Measurements from ENCODE around the gene VAV3. TPM values are rescaled to one million over a fixed set of nuclear protein-coding genes. Genes with fewer than 3 reads are reported as not detected.
A peak's percentile ranks its signal among the peaks of the same experiment; 100 is the strongest.

The VAV3 gene
- total and polyA plus RNA-seq, 2 donors (not counting 1 experiment from before 2014, with no cell fraction given), result not detected

- Histone ChIP-seq H3K9me3 (ENCODE audit: control insufficient read depth, insufficient read depth, low read depth, low read length) (no peaks in the 10 kb centered on the region), H3K4me3 (replicated peaks in 1 of 4; ENCODE audit: control extremely low read depth in 1 of 4, insufficient read depth in 1 of 4, low read depth in 3 of 4, low read length in 4 of 4) (no peak overlapping the region), H3K4me1 (ENCODE audit: control insufficient read depth, extremely low read depth, insufficient read depth, low read length) (no peaks in the 10 kb centered on the region), H2AFZ (ENCODE audit: low read length) (no peak overlapping the region), H4K20me1 (ENCODE audit: control insufficient read depth, extremely low read depth, insufficient read depth, low read length) (no peaks in the 10 kb centered on the region), H3K27ac (ENCODE audit: insufficient read depth, low read length) (no peak overlapping the region), H3K27me3 (ENCODE audit: control insufficient read depth, insufficient read depth, low read length) (no peaks in the 10 kb centered on the region), H3K36me3 (ENCODE audit: control insufficient read depth, insufficient read depth, low read length) (no peaks in the 10 kb centered on the region), H3K4me2 (ENCODE audit: extremely low read depth, insufficient read depth, low read length) (no peak overlapping the region), H3K79me2 (ENCODE audit: control insufficient read depth, insufficient read depth, low read length) (no peaks in the 10 kb centered on the region), H3K9ac (ENCODE audit: insufficient read depth, low read length) (no peak overlapping the region)
- no peak for DNase-seq (ENCODE audit: low read depth in 2 of 2)
- TF ChIP-seq EZH2 (IDR thresholded peaks at IDR 0.05; ENCODE audit: low read length, missing control alignments) (no peak), CTCF (conservative IDR thresholded peaks at IDR 0.05 in 1 of 2, IDR thresholded peaks at IDR 0.05 in 1 of 2; ENCODE audit: low read depth in 1 of 2, low read length in 2 of 2) (no peak)
Observed at GRCh38 chr1:107689159-107689558, 275.8 kb downstream of the VAV3 start.

- H3K4me1 ChIP-seq (ENCODE audit: control insufficient read depth, extremely low read depth, insufficient read depth, low read length), result no peaks in the 10 kb centered on the region
- no peak overlapping the region for H3K27ac ChIP-seq (ENCODE audit: insufficient read depth, low read length)
- H2AFZ ChIP-seq (ENCODE audit: low read length), result no peak overlapping the region
- H4K20me1 ChIP-seq (ENCODE audit: control insufficient read depth, extremely low read depth, insufficient read depth, low read length), result no peaks in the 10 kb centered on the region
- no peak overlapping the region for H3K4me2 ChIP-seq (ENCODE audit: extremely low read depth, insufficient read depth, low read length)
- H3K4me3 ChIP-seq (replicated peaks in 1 of 4; ENCODE audit: control extremely low read depth in 1 of 4, insufficient read depth in 1 of 4, low read depth in 3 of 4, low read length in 4 of 4), result no peak overlapping the region
- peak; percentile 3 to 64 for DNase-seq (ENCODE audit: low read depth in 2 of 2)
- H3K9me3 ChIP-seq (ENCODE audit: control insufficient read depth, insufficient read depth, low read depth, low read length), result no peaks in the 10 kb centered on the region
- H3K27me3 ChIP-seq (ENCODE audit: control insufficient read depth, insufficient read depth, low read length), result no peaks in the 10 kb centered on the region
- H3K79me2 ChIP-seq (ENCODE audit: control insufficient read depth, insufficient read depth, low read length), result no peaks in the 10 kb centered on the region
- H3K9ac ChIP-seq (ENCODE audit: insufficient read depth, low read length), result no peak overlapping the region
- TF ChIP-seq EZH2 (IDR thresholded peaks at IDR 0.05; ENCODE audit: low read length, missing control alignments) (no peak), CTCF (conservative IDR thresholded peaks at IDR 0.05 in 1 of 2, IDR thresholded peaks at IDR 0.05 in 1 of 2; ENCODE audit: low read depth in 1 of 2, low read length in 2 of 2) (no peak)
- no peaks in the 10 kb centered on the region for H3K36me3 ChIP-seq (ENCODE audit: control insufficient read depth, insufficient read depth, low read length)
Observed at GRCh38 chr1:107687849-107688753, 276.9 kb downstream of the VAV3 start.

- no peak overlapping the region for H3K4me2 ChIP-seq (ENCODE audit: extremely low read depth, insufficient read depth, low read length)
- no peak overlapping the region for H2AFZ ChIP-seq (ENCODE audit: low read length)
- no peak for DNase-seq (ENCODE audit: low read depth in 2 of 2)
- H3K9me3 ChIP-seq (ENCODE audit: control insufficient read depth, insufficient read depth, low read depth, low read length), result no peaks in the 10 kb centered on the region
- no peaks in the 10 kb centered on the region for H3K4me1 ChIP-seq (ENCODE audit: control insufficient read depth, extremely low read depth, insufficient read depth, low read length)
- H3K27ac ChIP-seq (ENCODE audit: insufficient read depth, low read length), result no peak overlapping the region
- no peaks in the 10 kb centered on the region for H3K27me3 ChIP-seq (ENCODE audit: control insufficient read depth, insufficient read depth, low read length)
- TF ChIP-seq EZH2 (IDR thresholded peaks at IDR 0.05; ENCODE audit: low read length, missing control alignments) (no peak), CTCF (conservative IDR thresholded peaks at IDR 0.05 in 1 of 2, IDR thresholded peaks at IDR 0.05 in 1 of 2; ENCODE audit: low read depth in 1 of 2, low read length in 2 of 2) (no peak)
- H4K20me1 ChIP-seq (ENCODE audit: control insufficient read depth, extremely low read depth, insufficient read depth, low read length), result no peaks in the 10 kb centered on the region
- H3K9ac ChIP-seq (ENCODE audit: insufficient read depth, low read length), result no peak overlapping the region
- H3K79me2 ChIP-seq (ENCODE audit: control insufficient read depth, insufficient read depth, low read length), result no peaks in the 10 kb centered on the region
- H3K4me3 ChIP-seq (replicated peaks in 1 of 4; ENCODE audit: control extremely low read depth in 1 of 4, insufficient read depth in 1 of 4, low read depth in 3 of 4, low read length in 4 of 4), result no peak overlapping the region
- no peaks in the 10 kb centered on the region for H3K36me3 ChIP-seq (ENCODE audit: control insufficient read depth, insufficient read depth, low read length)
Observed at GRCh38 chr1:107683683-107684082, 281.3 kb downstream of the VAV3 start.

Measured in fibroblast of lung (primary cell).